SK-N-MC (cell line): ENCODE measurements around the gene GLTP.

ENCODE experiments used
- EZH2 ChIP-seq: fragments of 200-600 bp; sonication (generic); IDR thresholded peaks from one replicate; pipeline ENCODE4 v1.6.1; 2017; ENCODE audit warnings: antibody characterized with exemption
- FOXP2 ChIP-seq: optimal IDR thresholded peaks from 2 replicates; pipeline ENCODE3; 2011; ENCODE audit warnings: mild to moderate bottlenecking, moderate library complexity; ENCODE audit not compliant: insufficient read depth; ENCODE audit errors: extremely low read length, control extremely low read depth
- POLR2AphosphoS5 ChIP-seq: IDR thresholded peaks from 2 replicates; pipeline ENCODE4 v1.6.1; 2012; ENCODE audit warnings: mild to moderate bottlenecking, low read depth, low read length, borderline replicate concordance

DNA sequence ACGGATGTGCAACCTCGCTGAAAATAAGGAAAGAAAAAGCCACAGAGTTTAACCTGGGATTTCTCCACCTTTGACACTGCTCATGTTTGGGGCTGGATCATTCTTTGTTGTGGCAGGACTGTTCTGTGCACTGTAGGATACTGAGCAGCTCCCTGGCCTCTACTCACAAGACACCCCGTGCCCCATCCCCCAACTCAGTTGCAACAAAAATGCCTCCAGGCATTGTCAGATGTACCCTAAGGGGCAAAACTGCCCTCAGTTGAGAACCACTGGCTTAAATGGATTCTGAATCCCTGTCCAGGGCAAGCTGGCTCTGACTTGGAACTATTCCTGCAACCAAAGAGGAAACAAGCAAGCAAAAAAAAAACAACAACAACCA lies 2.1 kb downstream of the GLTP start:
- no peak for TF ChIP-seq POLR2AphosphoS5
- TF ChIP-seq FOXP2 = no peak
- TF ChIP-seq EZH2 = no peak
